Activated naive CD8-positive, alpha-beta T cell treated with anti-CD3 and anti-CD28 coated beads, Interleukin-2, amount 10 ng/mL, durations not matched to agents 7 days and 5 days (primary cell): ENCODE results near the gene DPP7. TPM values are rescaled to one million over a fixed set of nuclear protein-coding genes. Genes with fewer than 3 reads are reported as not detected.

ENCODE experiments used
- ATAC-seq: fragments of 150-1000 bp; cut with Tn5 transposase; one replicate; pipeline ENCODE4 v1.10.0; 2021; ENCODE audit warnings: low read depth, moderate library complexity
- POLR2A ChIA-PET: fragments of 350-600 bp; sonication (Branson Sonifier 250); formaldehyde crosslinking; loops from one replicate; lab custom pipeline; 2021; ENCODE audit warnings: antibody characterized with exemption; lab: Charles Lee
- DNase-seq: peaks from one replicate; pipeline ENCODE4 v3.0.0; 2021
- H3K27ac Mint-ChIP-seq: one replicate; pipeline ENCODE4 v1.8.0; 2022; ENCODE audit warnings: mild to moderate bottlenecking, mixed read lengths
- H3K27me3 Mint-ChIP-seq: one replicate; pipeline ENCODE4 v1.8.0; 2022; ENCODE audit warnings: mild to moderate bottlenecking, moderate library complexity, mixed read lengths
- H3K36me3 Mint-ChIP-seq: one replicate; pipeline ENCODE4 v1.8.0; 2021; ENCODE audit warnings: mild to moderate bottlenecking, mixed read lengths
- H3K4me1 Mint-ChIP-seq: one replicate; pipeline ENCODE4 v1.8.0; 2021; ENCODE audit warnings: mixed read lengths
- H3K4me3 Mint-ChIP-seq: one replicate; pipeline ENCODE4 v1.8.0; 2022; ENCODE audit warnings: mild to moderate bottlenecking, moderate library complexity, mixed read lengths
- H3K9me3 Mint-ChIP-seq: one replicate; pipeline ENCODE4 v1.8.0; 2021; ENCODE audit warnings: mixed read lengths
- total RNA-seq, 2 experiments: library from RNA; stranded (reverse); gene quantifications; one replicate each; pipeline ENCODE4 v1.2.3, GENCODE V29; 2021

DPP7 gene
- total RNA-seq, result 100 to 1,000 TPM; 314 to 322 TPM

DNA sequence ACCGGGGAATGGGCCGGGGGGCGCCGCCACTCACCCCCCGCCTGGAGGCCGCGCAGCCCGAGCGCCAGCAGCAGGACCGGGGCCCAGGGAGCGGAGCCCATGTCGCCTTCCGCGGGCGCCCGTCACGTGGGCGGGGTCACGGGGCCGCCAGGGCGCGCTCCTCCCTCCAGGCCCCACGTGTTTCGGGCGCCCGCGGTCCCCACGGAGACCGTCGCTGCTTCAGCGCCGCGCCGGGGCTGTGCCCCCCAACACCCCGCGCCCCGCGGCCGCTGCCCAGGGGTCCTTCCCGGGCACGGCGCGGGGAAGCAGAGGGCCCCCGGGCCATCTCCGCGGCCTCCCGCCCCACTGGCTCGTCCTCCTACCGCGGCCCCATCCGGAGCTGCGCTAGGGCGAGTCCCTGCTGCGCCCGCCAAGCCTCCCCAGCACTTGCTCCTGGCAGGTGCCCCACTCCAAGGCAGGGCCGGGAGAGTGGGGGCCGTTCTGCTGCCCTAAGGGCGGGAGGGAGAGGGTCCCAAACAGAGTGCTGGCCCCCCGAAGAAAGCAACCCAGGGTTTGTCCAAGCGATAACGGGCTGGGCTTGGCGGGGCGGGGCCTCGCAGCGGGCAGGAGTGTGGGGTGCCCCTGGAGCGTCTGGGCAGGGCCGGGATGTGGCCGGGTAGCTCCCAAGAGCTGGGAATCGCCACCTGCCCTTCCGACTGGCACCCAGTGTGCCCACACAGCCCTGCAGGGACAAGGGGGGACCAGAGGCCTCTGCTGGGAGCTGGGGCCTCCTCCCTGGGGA, at the start of gene DPP7:
DPP7 (minus strand) TSS at position 121 of the 781 bp plus-strand sequence; CDS start at position 101, 20 bp downstream.
- peak; percentile 89 for ATAC-seq
- no peaks in the 10 kb centered on the region for H3K27me3 Mint-ChIP-seq
- peaks cover 3% of the 10 kb centered on the region for H3K36me3 Mint-ChIP-seq
- H3K9me3 Mint-ChIP-seq, result no peaks in the 10 kb centered on the region
- peak; percentile 91 for DNase-seq
- H3K4me3 Mint-ChIP-seq, result peak within 1 kb of the TSS; percentile 74
- H3K27ac Mint-ChIP-seq, result peak within 1 kb of the TSS; percentile 52
- POLR2A ChIA-PET, result interaction anchor here (0.7 to 3.6 kb wide), 11 partner anchors 15 to 126 kb away, joined by 3 to 28 read pairs (median 7); partner anchors contain the start of genes ANAPC2, MAN1B1, RNF224 and SAPCD2
- peaks cover 3% of the 10 kb centered on the region for H3K4me1 Mint-ChIP-seq

GRCh38 chr9:137163805-137164204, 49.3 kb upstream of the DPP7 start:
- DNase-seq, result no peak
- peaks cover 29% of the 10 kb centered on the region for H3K27me3 Mint-ChIP-seq
- no peak overlapping the region for H3K27ac Mint-ChIP-seq
- ATAC-seq, result no peak
- H3K9me3 Mint-ChIP-seq, result no peaks in the 10 kb centered on the region
- POLR2A ChIA-PET, result no interaction called here
- H3K4me1 Mint-ChIP-seq, result peaks cover 6% of the 10 kb centered on the region
- H3K36me3 Mint-ChIP-seq, result no peaks in the 10 kb centered on the region
- no peak overlapping the region for H3K4me3 Mint-ChIP-seq

- Mint-ChIP-seq H3K4me1 (peaks cover 8% of the 10 kb centered on the region), H3K4me3 (no peak overlapping the region), H3K27ac (no peak overlapping the region), H3K36me3 (no peaks in the 10 kb centered on the region), H3K9me3 (no peaks in the 10 kb centered on the region), H3K27me3 (peaks cover 30% of the 10 kb centered on the region)
- POLR2A ChIA-PET, result no interaction called here
- ATAC-seq, result no peak
- DNase-seq, result no peak
Observed at GRCh38 chr9:137163365-137163715, 48.8 kb upstream of the DPP7 start.

- H3K9me3 Mint-ChIP-seq, result no peaks in the 10 kb centered on the region
Observed at GRCh38 chr9:137162505-137163364, 48.2 kb upstream of the DPP7 start.

DNA sequence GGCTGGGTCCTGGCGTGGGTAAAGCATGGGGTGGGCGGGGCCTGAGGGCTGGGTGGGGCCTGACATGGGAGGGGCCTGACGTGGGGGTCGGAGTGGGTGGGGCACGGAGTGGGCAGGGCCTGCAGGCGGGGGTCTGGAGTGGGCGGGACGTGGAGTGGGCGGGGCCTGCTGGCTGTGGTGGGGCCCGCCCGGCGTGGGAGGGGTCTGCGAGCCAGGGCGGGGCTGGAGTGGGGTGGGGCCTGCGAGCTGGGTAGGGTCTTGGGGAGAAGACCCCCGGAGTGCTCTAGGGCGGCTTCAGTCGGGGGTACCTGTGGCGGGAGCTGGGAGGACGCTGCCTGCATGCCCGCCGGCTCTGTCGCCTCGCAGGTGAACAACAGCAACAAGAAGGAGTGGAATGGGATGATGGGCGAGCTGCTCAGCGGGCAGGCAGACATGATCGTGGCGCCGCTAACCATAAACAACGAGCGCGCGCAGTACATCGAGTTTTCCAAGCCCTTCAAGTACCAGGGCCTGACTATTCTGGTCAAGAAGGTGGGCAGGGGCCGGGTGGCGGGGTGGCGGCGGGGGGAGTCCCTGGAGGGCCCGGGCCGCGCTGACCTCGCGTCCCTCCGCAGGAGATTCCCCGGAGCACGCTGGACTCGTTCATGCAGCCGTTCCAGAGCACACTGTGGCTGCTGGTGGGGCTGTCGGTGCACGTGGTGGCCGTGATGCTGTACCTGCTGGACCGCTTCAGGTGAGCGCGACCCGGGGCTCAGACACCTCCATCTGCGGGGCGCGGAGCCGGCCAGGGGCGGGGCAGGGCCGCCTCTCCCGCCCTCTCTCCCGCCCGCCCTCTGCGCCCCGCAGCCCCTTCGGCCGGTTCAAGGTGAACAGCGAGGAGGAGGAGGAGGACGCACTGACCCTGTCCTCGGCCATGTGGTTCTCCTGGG, 47.3 kb upstream of the DPP7 start:
- no peak overlapping the region for H3K27ac Mint-ChIP-seq
- peaks cover 13% of the 10 kb centered on the region for H3K4me1 Mint-ChIP-seq
- peaks cover 38% of the 10 kb centered on the region for H3K27me3 Mint-ChIP-seq
- H3K4me3 Mint-ChIP-seq, result no peak overlapping the region
- H3K9me3 Mint-ChIP-seq, result no peaks in the 10 kb centered on the region
- no peaks in the 10 kb centered on the region for H3K36me3 Mint-ChIP-seq
- POLR2A ChIA-PET, result interaction anchor here (0.6 kb wide), 1 partner anchor 18 kb away, joined by 3 read pairs; no protein-coding TSS in a partner anchor
- ATAC-seq, result no peak
- DNase-seq, result no peak

More at GRCh38 chr9:137162505-137163364, 48.2 kb upstream of the DPP7 start:
- ATAC-seq (no peak), DNase-seq (no peak)
- H3K4me3 Mint-ChIP-seq, result no peak overlapping the region
- no peaks in the 10 kb centered on the region for H3K36me3 Mint-ChIP-seq
- H3K27ac Mint-ChIP-seq, result no peak overlapping the region
- peaks cover 13% of the 10 kb centered on the region for H3K4me1 Mint-ChIP-seq
- H3K27me3 Mint-ChIP-seq, result peaks cover 35% of the 10 kb centered on the region
- POLR2A ChIA-PET, result interaction anchor here (0.6 kb wide), 1 partner anchor 19 kb away, joined by 3 read pairs; no protein-coding TSS in a partner anchor

GRCh38 chr9:137160716-137161557, 46.4 kb upstream of the DPP7 start:
- DNase-seq, result no peak
- no peaks in the 10 kb centered on the region for H3K36me3 Mint-ChIP-seq
- no peak for ATAC-seq
- H3K27ac Mint-ChIP-seq, result no peak overlapping the region
- H3K4me1 Mint-ChIP-seq, result peaks cover 10% of the 10 kb centered on the region
- no peak overlapping the region for H3K4me3 Mint-ChIP-seq
- POLR2A ChIA-PET, result no interaction called here
- peaks cover 34% of the 10 kb centered on the region for H3K27me3 Mint-ChIP-seq
- no peaks in the 10 kb centered on the region for H3K9me3 Mint-ChIP-seq

- Mint-ChIP-seq H3K4me1 (peaks cover 10% of the 10 kb centered on the region), H3K4me3 (no peak overlapping the region), H3K36me3 (no peaks in the 10 kb centered on the region), H3K27me3 (peaks cover 33% of the 10 kb centered on the region), H3K9me3 (no peaks in the 10 kb centered on the region), H3K27ac (no peak overlapping the region)
- ATAC-seq (no peak), DNase-seq (no peak)
- POLR2A ChIA-PET, result no interaction called here
Observed at GRCh38 chr9:137160054-137160425, 45.5 kb upstream of the DPP7 start.

DNA sequence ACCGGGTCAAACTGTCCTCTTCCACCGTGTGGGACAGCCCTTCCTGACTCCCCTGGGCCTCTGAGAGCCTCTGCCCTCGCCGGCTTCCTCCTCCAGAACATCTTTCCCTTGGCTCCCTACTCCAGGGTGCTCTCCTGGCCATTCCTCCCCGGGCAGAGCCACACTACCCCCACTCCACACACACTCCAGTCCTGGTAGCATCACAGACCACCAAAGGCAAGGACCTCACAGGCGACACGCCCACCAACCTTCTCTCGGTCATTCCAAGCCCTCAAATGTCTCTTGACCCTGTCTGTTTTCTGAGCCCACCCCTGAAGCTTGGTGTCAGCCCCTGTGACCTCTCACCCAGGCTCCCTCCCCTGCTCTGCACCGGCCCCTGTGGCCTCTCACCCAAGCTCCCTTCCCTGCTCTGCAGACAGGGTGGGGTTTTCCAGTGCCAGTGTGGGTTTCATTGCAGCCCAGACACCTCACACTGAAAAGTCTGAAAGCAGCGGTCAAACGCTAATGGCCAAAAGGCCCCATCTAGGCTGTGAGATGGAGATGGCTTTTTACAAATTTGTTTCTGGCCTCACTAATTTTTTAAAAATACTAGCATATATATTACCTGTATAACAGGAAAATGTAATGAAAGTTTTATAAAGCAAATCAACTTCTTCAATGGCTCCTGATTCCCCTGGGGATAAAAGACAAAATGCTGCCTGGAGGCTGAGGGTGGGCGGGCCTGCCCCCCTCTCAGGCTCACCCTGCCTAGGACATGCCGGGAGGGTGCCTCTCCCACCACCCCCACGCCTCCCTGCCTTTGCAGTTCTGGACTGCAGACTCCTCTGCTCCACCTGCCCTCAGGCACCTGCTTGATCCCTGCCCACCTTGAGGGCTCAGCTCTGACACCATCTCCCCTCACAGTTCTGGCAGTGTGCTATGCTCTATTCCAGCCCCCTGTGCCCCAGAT, 44.8 kb upstream of the DPP7 start:
- H3K9me3 Mint-ChIP-seq, result no peaks in the 10 kb centered on the region
- no peak for ATAC-seq
- H3K27me3 Mint-ChIP-seq, result peaks cover 33% of the 10 kb centered on the region
- no peak for DNase-seq
- H3K4me1 Mint-ChIP-seq, result peaks cover 10% of the 10 kb centered on the region
- H3K4me3 Mint-ChIP-seq, result no peak overlapping the region
- POLR2A ChIA-PET, result interaction anchor here (2.3 kb wide), 1 partner anchor 30 kb away, joined by 9 read pairs; no protein-coding TSS in a partner anchor
- H3K27ac Mint-ChIP-seq, result peak overlapping the region; percentile 23
- H3K36me3 Mint-ChIP-seq, result no peaks in the 10 kb centered on the region

DNA sequence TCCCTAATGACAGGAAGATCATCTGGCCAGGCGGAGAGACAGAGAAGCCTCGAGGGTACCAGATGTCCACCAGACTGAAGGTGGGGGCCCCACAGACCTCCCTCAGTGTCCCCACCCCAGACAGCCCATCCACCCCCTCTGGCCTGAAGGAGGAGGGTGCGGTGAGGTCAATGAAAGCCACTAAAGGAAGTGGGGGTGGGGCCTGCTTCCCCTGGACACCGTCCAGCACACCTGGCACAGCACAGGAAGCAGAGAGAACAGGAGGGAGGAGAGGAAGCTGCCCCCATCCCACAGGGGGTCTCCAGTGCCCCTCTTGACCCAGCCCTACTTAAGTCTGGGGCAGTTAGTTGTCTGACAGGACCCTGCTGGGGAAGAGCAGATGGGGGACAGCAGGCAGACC, 44.1 kb upstream of the DPP7 start:
- POLR2A ChIA-PET, result interaction anchor here (1.3 to 2.3 kb wide), 2 partner anchors 12 to 29 kb away, joined by 3 to 9 read pairs; no protein-coding TSS in a partner anchor
- DNase-seq (no peak), ATAC-seq (no peak)
- no peak overlapping the region for H3K27ac Mint-ChIP-seq
- peaks cover 10% of the 10 kb centered on the region for H3K4me1 Mint-ChIP-seq
- no peaks in the 10 kb centered on the region for H3K9me3 Mint-ChIP-seq
- peaks cover 33% of the 10 kb centered on the region for H3K27me3 Mint-ChIP-seq
- H3K36me3 Mint-ChIP-seq, result no peaks in the 10 kb centered on the region
- H3K4me3 Mint-ChIP-seq, result no peak overlapping the region

GRCh38 chr9:137157618-137158415, 43.3 kb upstream of the DPP7 start:
- H3K9me3 Mint-ChIP-seq, result no peaks in the 10 kb centered on the region
- no peak overlapping the region for H3K27ac Mint-ChIP-seq
- no peaks in the 10 kb centered on the region for H3K36me3 Mint-ChIP-seq
- DNase-seq, result no peak
- POLR2A ChIA-PET, result interaction anchor here (1.3 to 2.3 kb wide), 2 partner anchors 11 to 28 kb away, joined by 3 to 9 read pairs; no protein-coding TSS in a partner anchor
- no peak for ATAC-seq
- no peak overlapping the region for H3K4me3 Mint-ChIP-seq
- peaks cover 30% of the 10 kb centered on the region for H3K27me3 Mint-ChIP-seq
- H3K4me1 Mint-ChIP-seq, result peaks cover 10% of the 10 kb centered on the region
